Progenitor cell of endocrine pancreas (in vitro differentiated cells): Measurements from ENCODE around the gene CD207. TPM values are rescaled to one million over a fixed set of nuclear protein-coding genes. Genes with fewer than 3 reads are reported as not detected.

Experiments used
- DNase-seq: peaks from one replicate; pipeline ENCODE4 v3.0.0; 2021; ENCODE audit warnings: low spot score; ENCODE audit not compliant: unreplicated experiment
- H3K27ac Mint-ChIP-seq: 2 replicates; pipeline ENCODE4 v1.8.0; 2021; ENCODE audit warnings: mild to moderate bottlenecking, moderate library complexity, mixed read lengths
- H3K27me3 Mint-ChIP-seq: 2 replicates; pipeline ENCODE4 v1.8.0; 2021; ENCODE audit warnings: mixed read lengths
- H3K36me3 Mint-ChIP-seq: 2 replicates; pipeline ENCODE4 v1.8.0; 2022; ENCODE audit warnings: mixed read lengths; ENCODE audit not compliant: insufficient read depth
- H3K4me1 Mint-ChIP-seq: 2 replicates; pipeline ENCODE4 v1.8.0; 2021; ENCODE audit warnings: low read depth, mixed read lengths
- H3K4me3 Mint-ChIP-seq: 2 replicates; pipeline ENCODE4 v1.8.0; 2021; ENCODE audit warnings: low read depth, mild to moderate bottlenecking, moderate library complexity, mixed read lengths
- H3K9me3 Mint-ChIP-seq: 2 replicates; pipeline ENCODE4 v1.8.0; 2021; ENCODE audit warnings: low read depth, mixed read lengths
- CTCF ChIP-seq: fragments of 200-600 bp; sonication (generic); IDR thresholded peaks from one replicate; pipeline ENCODE4 v1.5.0; 2021; ENCODE audit warnings: antibody characterized with exemption, mild to moderate bottlenecking; ENCODE audit not compliant: unreplicated experiment
- total RNA-seq: library from RNA; stranded (reverse); gene quantifications from 2 replicates; pipeline ENCODE4 v1.2.1, GENCODE V29; 2021

The CD207 gene
- total RNA-seq, 1 donor from 2014 or later, result not detected

DNA sequence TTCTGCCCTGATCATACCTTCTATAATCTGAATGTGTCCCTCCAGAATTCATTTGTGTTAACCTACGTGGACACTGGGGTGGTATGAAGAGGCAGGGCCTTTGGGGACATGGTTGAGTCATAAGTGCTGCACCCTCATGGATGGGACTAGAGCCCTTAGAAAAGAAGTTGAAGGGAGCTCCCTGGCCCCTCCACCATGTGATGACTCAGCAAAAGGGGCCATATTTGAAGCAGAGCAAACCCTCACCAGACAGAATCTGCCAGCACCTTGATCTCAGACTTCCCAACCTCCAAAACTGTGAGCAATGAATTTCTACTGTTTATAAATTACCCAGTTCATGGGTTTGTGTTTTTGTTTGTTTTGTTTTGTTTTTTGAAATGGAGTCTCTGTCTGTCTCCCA, 33.4 kb upstream of the CD207 start:
- no peaks in the 10 kb centered on the region for H3K4me1 Mint-ChIP-seq
- no peaks in the 10 kb centered on the region for H3K36me3 Mint-ChIP-seq
- H3K4me3 Mint-ChIP-seq, result no peak overlapping the region
- no peak for TF ChIP-seq CTCF
- peaks cover 58% of the 10 kb centered on the region for H3K27me3 Mint-ChIP-seq
- H3K9me3 Mint-ChIP-seq, result no peaks in the 10 kb centered on the region
- no peak for DNase-seq
- H3K27ac Mint-ChIP-seq, result no peak overlapping the region

- no peaks in the 10 kb centered on the region for H3K4me1 Mint-ChIP-seq
- TF ChIP-seq CTCF, result peak; percentile 99
- peak; percentile 86 for DNase-seq
- no peak overlapping the region for H3K27ac Mint-ChIP-seq
- no peak overlapping the region for H3K4me3 Mint-ChIP-seq
- H3K36me3 Mint-ChIP-seq, result no peaks in the 10 kb centered on the region
- no peaks in the 10 kb centered on the region for H3K9me3 Mint-ChIP-seq
- peaks cover 80% of the 10 kb centered on the region for H3K27me3 Mint-ChIP-seq
Measured at GRCh38 chr2:70861777-70862625, 26.4 kb upstream of the CD207 start.

DNA sequence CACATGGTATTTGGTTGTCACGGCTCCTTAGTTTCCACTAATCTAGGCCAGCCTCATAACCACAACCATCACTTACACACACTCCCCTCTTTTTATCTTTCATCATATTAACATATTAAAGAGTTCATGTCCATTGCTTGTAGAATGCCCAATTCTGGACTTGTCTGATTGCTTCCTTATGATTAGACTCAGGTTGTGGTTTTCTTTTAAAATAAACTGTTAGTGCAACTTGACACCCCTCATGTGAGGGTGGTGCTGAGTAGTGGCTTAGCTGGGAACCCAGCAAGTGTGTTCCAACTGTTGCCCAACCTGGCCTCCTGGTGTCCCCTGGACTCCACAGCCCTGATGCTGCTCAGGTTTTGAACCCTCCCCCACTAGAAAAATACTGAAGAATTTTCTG, 20.1 kb upstream of the CD207 start:
- no peak overlapping the region for H3K4me3 Mint-ChIP-seq
- TF ChIP-seq CTCF, result no peak
- H3K27me3 Mint-ChIP-seq, result peaks cover 61% of the 10 kb centered on the region
- H3K4me1 Mint-ChIP-seq, result no peaks in the 10 kb centered on the region
- no peak for DNase-seq
- no peaks in the 10 kb centered on the region for H3K36me3 Mint-ChIP-seq
- no peak overlapping the region for H3K27ac Mint-ChIP-seq
- no peaks in the 10 kb centered on the region for H3K9me3 Mint-ChIP-seq

DNA sequence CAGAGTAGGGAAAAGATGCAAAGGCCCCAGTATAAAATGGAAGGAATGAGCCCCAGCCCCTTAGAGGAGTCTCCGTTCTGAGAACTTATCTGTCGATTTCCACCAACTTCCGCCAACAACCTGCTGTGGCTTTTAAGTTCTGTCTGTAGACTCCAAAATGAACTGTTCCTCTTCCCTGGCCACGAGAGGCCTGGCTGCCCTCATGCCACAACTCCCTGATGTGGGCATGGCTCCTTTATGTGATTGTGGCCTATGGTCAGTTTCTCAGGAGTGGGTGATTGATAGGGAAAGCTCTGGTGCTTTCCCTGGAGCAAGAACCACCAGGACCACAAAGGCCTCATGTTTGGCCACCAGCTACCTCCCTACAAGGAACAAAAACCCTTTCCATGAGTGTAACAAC, 18.8 kb upstream of the CD207 start:
- H3K27me3 Mint-ChIP-seq, result peaks cover 56% of the 10 kb centered on the region
- no peak overlapping the region for H3K4me3 Mint-ChIP-seq
- TF ChIP-seq CTCF, result no peak
- H3K27ac Mint-ChIP-seq, result no peak overlapping the region
- no peaks in the 10 kb centered on the region for H3K9me3 Mint-ChIP-seq
- H3K4me1 Mint-ChIP-seq, result no peaks in the 10 kb centered on the region
- no peak for DNase-seq
- H3K36me3 Mint-ChIP-seq, result no peaks in the 10 kb centered on the region

GRCh38 chr2:70852824-70853223, 17.2 kb upstream of the CD207 start:
- Mint-ChIP-seq H3K36me3 (no peaks in the 10 kb centered on the region), H3K4me3 (no peak overlapping the region)

More at GRCh38 chr2:70852824-70853223, 17.2 kb upstream of the CD207 start:
- no peaks in the 10 kb centered on the region for H3K4me1 Mint-ChIP-seq
- H3K9me3 Mint-ChIP-seq, result no peaks in the 10 kb centered on the region
- peaks cover 53% of the 10 kb centered on the region for H3K27me3 Mint-ChIP-seq
- TF ChIP-seq CTCF, result no peak
- no peak for DNase-seq
- no peak overlapping the region for H3K27ac Mint-ChIP-seq
